ENCODE measurements around the gene DDX10. TPM values are rescaled to one million over a fixed set of nuclear protein-coding genes. Genes with fewer than 3 reads are reported as not detected.

Gene DDX10
- total RNA-seq, 2 donors from 2014 or later = 12.6 to 17.6 TPM

- no peak for TF ChIP-seq CTCF (IDR thresholded peaks at IDR 0.05)
- Histone ChIP-seq H3K9ac (ENCODE audit: low read depth in 2 of 2, low read length in 2 of 2) (no peak overlapping the region), H3K27me3 (no peaks in the 10 kb centered on the region)
Observed at GRCh38 chr11:108703916-108704315, 39.0 kb downstream of the DDX10 start.

GRCh38 chr11:108705061-108705460 is 40.2 kb downstream of the DDX10 start:
- no peak for TF ChIP-seq CTCF (IDR thresholded peaks at IDR 0.05)
- Histone ChIP-seq H3K9ac (ENCODE audit: low read depth in 2 of 2, low read length in 2 of 2) (no peak overlapping the region), H3K9me3 (no peaks in the 10 kb centered on the region), H3K27me3 (no peaks in the 10 kb centered on the region), H3K36me3 (no peaks in the 10 kb centered on the region), H3K27ac (no peak overlapping the region), H3K4me1 (no peaks in the 10 kb centered on the region), H3K4me3 (no peak overlapping the region)
- intact Hi-C loops (cut with DNase I) = no loop called here
- DNase-seq = no peak

More at GRCh38 chr11:108703916-108704315, 39.0 kb downstream of the DDX10 start:
- Histone ChIP-seq H3K36me3 (no peaks in the 10 kb centered on the region), H3K4me3 (no peak overlapping the region), H3K4me1 (no peaks in the 10 kb centered on the region), H3K27ac (no peak overlapping the region), H3K9me3 (no peaks in the 10 kb centered on the region)
- DNase-seq = no peak
- intact Hi-C loops (cut with DNase I) = no loop called here

- intact Hi-C loops (cut with DNase I) = no loop called here
Observed at GRCh38 chr11:108708173-108708572, 43.3 kb downstream of the DDX10 start.

GRCh38 chr11:108709741-108710140 is 44.9 kb downstream of the DDX10 start:
- H3K4me3 ChIP-seq = no peak overlapping the region
- H3K4me1 ChIP-seq = no peaks in the 10 kb centered on the region
- no peaks in the 10 kb centered on the region for H3K36me3 ChIP-seq
- intact Hi-C loops (cut with DNase I) = no loop called here
- TF ChIP-seq CTCF (IDR thresholded peaks at IDR 0.05) = no peak
- H3K27ac ChIP-seq = no peak overlapping the region
- no peak overlapping the region for H3K9ac ChIP-seq (ENCODE audit: low read depth in 2 of 2, low read length in 2 of 2)
- H3K27me3 ChIP-seq = no peaks in the 10 kb centered on the region
- no peaks in the 10 kb centered on the region for H3K9me3 ChIP-seq
- DNase-seq = no peak

More at GRCh38 chr11:108708173-108708572, 43.3 kb downstream of the DDX10 start:
- DNase-seq = no peak
- Histone ChIP-seq H3K27me3 (no peaks in the 10 kb centered on the region), H3K9ac (ENCODE audit: low read depth in 2 of 2, low read length in 2 of 2) (no peak overlapping the region), H3K4me3 (no peak overlapping the region), H3K36me3 (no peaks in the 10 kb centered on the region), H3K27ac (no peak overlapping the region), H3K9me3 (no peaks in the 10 kb centered on the region), H3K4me1 (no peaks in the 10 kb centered on the region)
- no peak for TF ChIP-seq CTCF (IDR thresholded peaks at IDR 0.05)

- no peak overlapping the region for H3K27ac ChIP-seq
- no peak overlapping the region for H3K4me3 ChIP-seq
- intact Hi-C loops (cut with DNase I) = no loop called here
- no peak overlapping the region for H3K9ac ChIP-seq (ENCODE audit: low read depth in 2 of 2, low read length in 2 of 2)
- no peaks in the 10 kb centered on the region for H3K9me3 ChIP-seq
- no peaks in the 10 kb centered on the region for H3K27me3 ChIP-seq
- no peaks in the 10 kb centered on the region for H3K4me1 ChIP-seq
- H3K36me3 ChIP-seq = no peaks in the 10 kb centered on the region
- no peak for DNase-seq
- no peak for TF ChIP-seq CTCF (IDR thresholded peaks at IDR 0.05)
Observed at GRCh38 chr11:108713076-108713790, 48.4 kb downstream of the DDX10 start.

Data from colonic mucosa (tissue), 4 donors.